ENCODE measurements around the gene MAPRE2. TPM values are rescaled to one million over a fixed set of nuclear protein-coding genes. Genes with fewer than 3 reads are reported as not detected.

Gene MAPRE2
- total and polyA plus RNA-seq, 8 donors, result 4.8 to 18.2 (median 10.6) TPM

- ATAC-seq (no peak), DNase-seq (no peak), FAIRE-seq (no peak)
- H3K4me3 ChIP-seq, result no peak overlapping the region
- TF ChIP-seq CTCF (IDR thresholded peaks at IDR 0.05), result no peak
- intact Hi-C loops (cut with DNase I), result no loop called here
- H3K4me1 ChIP-seq, result peaks cover 0 to 6% (median 0%) of the 10 kb centered on the region in 3 donors
- H3K9me3 ChIP-seq, result no peaks in the 10 kb centered on the region
- no peaks in the 10 kb centered on the region for H3K27me3 ChIP-seq
- WGBS, 2 donors, result 72 to 80% methylated on average over 3 of the region's 3 CpGs
- H3K27ac ChIP-seq, result no peak overlapping the region
- H3K36me3 ChIP-seq, result no peaks in the 10 kb centered on the region
Observed at GRCh38 chr18:35121038-35121437, 79.8 kb downstream of the MAPRE2 start.

- WGBS, 2 donors, result 79 to 83% methylated on average over 1 of the region's 1 CpG
- no peak overlapping the region for H3K27ac ChIP-seq
- ATAC-seq (no peak), FAIRE-seq (no peak), DNase-seq (no peak)
- H3K9me3 ChIP-seq, result no peaks in the 10 kb centered on the region
- peaks cover 0 to 6% (median 0%) of the 10 kb centered on the region in 3 donors for H3K4me1 ChIP-seq
- H3K36me3 ChIP-seq, result no peaks in the 10 kb centered on the region
- no peak for TF ChIP-seq CTCF (IDR thresholded peaks at IDR 0.05)
- intact Hi-C loops (cut with DNase I), result no loop called here
- H3K27me3 ChIP-seq, result no peaks in the 10 kb centered on the region
- H3K4me3 ChIP-seq, result no peak overlapping the region
Observed at GRCh38 chr18:35121531-35121930, 80.3 kb downstream of the MAPRE2 start.

- FAIRE-seq, result no peak
- WGBS, 2 donors, result 90 to 91% methylated on average over 15 of the region's 15 CpGs
- intact Hi-C loops (cut with DNase I), result no loop called here
- Histone ChIP-seq H3K36me3 (no peaks in the 10 kb centered on the region), H3K9me3 (no peaks in the 10 kb centered on the region), H3K27me3 (no peaks in the 10 kb centered on the region), H3K27ac (no peak overlapping the region), H3K4me3 (no peak overlapping the region), H3K4me1 (peaks cover 0 to 6% (median 0%) of the 10 kb centered on the region in 3 donors)
- ATAC-seq, result peak in 2 of 4 donors; percentile 46 to 64
- TF ChIP-seq CTCF (IDR thresholded peaks at IDR 0.05), result no peak
- DNase-seq, result no peak
Observed at GRCh38 chr18:35122586-35123224, 81.5 kb downstream of the MAPRE2 start.

GRCh38 chr18:35123811-35124210, 82.6 kb downstream of the MAPRE2 start:
- H3K36me3 ChIP-seq, result peaks cover 0 to 10% (median 0%) of the 10 kb centered on the region in 3 donors
- H3K4me3 ChIP-seq, result no peak overlapping the region
- H3K4me1 ChIP-seq, result peaks cover 0 to 6% (median 0%) of the 10 kb centered on the region in 3 donors
- FAIRE-seq (no peak), DNase-seq (no peak), ATAC-seq (no peak)
- no peak for TF ChIP-seq CTCF (IDR thresholded peaks at IDR 0.05)
- intact Hi-C loops (cut with DNase I), result no loop called here
- H3K9me3 ChIP-seq, result no peaks in the 10 kb centered on the region
- no peak overlapping the region for H3K27ac ChIP-seq
- H3K27me3 ChIP-seq, result no peaks in the 10 kb centered on the region

GRCh38 chr18:35127201-35127600, 86.0 kb downstream of the MAPRE2 start:
- ATAC-seq (no peak), FAIRE-seq (no peak), DNase-seq (no peak)
- Histone ChIP-seq H3K27me3 (no peaks in the 10 kb centered on the region), H3K9me3 (no peaks in the 10 kb centered on the region), H3K36me3 (peaks cover 0 to 10% (median 0%) of the 10 kb centered on the region in 3 donors), H3K4me3 (no peak overlapping the region), H3K4me1 (no peaks in the 10 kb centered on the region), H3K27ac (no peak overlapping the region)
- intact Hi-C loops (cut with DNase I), result no loop called here
- 76 to 85% methylated on average over 4 of the region's 4 CpGs for WGBS, 2 donors
- no peak for TF ChIP-seq CTCF (IDR thresholded peaks at IDR 0.05)
